ENCODE measurements around the gene MID1.

Gene MID1

DNA sequence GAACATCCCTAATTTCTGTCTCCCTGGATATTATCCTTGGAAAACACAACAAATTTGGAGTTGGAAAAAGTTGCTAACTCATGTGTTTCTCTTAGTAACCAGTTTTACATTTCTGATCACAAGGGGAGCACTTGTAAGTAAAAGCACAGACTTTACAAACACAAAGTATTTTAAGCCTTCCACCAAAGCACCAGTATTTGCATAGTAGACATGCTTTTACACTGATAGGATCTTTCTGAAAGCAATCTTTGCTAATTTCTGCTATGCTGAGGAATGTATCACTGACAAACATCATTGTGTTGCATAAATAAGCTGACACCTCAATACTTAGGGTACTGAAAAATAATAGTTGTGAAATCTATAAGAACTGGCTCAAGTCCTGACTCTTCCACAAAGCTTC, 100.6 kb downstream of the MID1 start:
- H3K4me3 ChIP-seq (ENCODE audit: low read depth, low read length): no peak overlapping the region
- no peak for DNase-seq (ENCODE audit: low read depth, low spot score)
- TF ChIP-seq, protein P1, sequence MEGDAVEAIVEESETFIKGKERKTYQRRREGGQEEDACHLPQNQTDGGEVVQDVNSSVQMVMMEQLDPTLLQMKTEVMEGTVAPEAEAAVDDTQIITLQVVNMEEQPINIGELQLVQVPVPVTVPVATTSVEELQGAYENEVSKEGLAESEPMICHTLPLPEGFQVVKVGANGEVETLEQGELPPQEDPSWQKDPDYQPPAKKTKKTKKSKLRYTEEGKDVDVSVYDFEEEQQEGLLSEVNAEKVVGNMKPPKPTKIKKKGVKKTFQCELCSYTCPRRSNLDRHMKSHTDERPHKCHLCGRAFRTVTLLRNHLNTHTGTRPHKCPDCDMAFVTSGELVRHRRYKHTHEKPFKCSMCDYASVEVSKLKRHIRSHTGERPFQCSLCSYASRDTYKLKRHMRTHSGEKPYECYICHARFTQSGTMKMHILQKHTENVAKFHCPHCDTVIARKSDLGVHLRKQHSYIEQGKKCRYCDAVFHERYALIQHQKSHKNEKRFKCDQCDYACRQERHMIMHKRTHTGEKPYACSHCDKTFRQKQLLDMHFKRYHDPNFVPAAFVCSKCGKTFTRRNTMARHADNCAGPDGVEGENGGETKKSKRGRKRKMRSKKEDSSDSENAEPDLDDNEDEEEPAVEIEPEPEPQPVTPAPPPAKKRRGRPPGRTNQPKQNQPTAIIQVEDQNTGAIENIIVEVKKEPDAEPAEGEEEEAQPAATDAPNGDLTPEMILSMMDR (IDR thresholded peaks at IDR 0.05; ENCODE audit: low read depth, low read length): no peak
- in situ Hi-C loops (cut with HindIII; ENCODE audit: low sequenced_read_pairs): no loop called here

DNA sequence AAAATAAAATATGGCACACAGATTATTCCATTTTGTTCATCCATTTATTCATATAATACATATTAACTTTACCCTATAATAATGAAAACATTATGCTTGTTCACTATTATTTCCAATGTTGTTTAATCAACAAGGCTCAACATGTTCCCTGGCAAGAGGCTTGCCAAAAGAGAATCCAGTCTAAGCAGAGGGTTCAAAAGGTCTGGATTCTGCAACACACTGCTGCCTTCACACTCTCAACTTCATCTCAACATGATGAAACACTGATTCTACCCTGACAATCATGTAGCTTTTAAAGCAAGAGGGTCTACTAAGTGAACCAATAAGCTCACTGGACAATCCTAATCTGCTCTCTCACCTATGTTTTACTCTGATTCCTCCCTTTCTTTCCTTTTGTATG, 101.1 kb downstream of the MID1 start:
- in situ Hi-C loops (cut with HindIII; ENCODE audit: low sequenced_read_pairs): no loop called here
- TF ChIP-seq, protein P1 (IDR thresholded peaks at IDR 0.05; ENCODE audit: low read depth, low read length): no peak
- DNase-seq (ENCODE audit: low read depth, low spot score): no peak
- no peak overlapping the region for H3K4me3 ChIP-seq (ENCODE audit: low read depth, low read length)

DNA sequence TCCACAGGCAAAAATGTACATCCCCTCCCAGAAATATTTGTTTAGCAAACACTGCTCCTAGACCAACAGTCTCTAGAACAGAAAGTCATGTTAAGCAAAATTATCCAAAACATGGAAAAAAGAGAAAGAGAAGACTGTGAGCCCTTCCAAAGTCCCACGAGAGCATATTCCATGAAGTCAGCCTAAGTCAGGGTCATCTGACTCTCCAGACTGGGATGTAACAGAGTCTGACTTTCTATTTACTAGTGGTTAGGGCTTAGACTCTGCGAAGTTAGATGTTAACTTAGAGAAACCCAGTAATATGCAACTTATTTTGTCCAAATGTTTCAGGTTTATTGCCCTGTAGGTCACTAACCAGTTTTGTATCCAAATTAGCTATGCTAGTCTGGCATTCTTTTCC, 102.3 kb downstream of the MID1 start:
- TF ChIP-seq, protein P1 (IDR thresholded peaks at IDR 0.05; ENCODE audit: low read depth, low read length): no peak
- H3K4me3 ChIP-seq (ENCODE audit: low read depth, low read length): no peak overlapping the region
- no peak for DNase-seq (ENCODE audit: low read depth, low spot score)
- in situ Hi-C loops (cut with HindIII; ENCODE audit: low sequenced_read_pairs): no loop called here

DNA sequence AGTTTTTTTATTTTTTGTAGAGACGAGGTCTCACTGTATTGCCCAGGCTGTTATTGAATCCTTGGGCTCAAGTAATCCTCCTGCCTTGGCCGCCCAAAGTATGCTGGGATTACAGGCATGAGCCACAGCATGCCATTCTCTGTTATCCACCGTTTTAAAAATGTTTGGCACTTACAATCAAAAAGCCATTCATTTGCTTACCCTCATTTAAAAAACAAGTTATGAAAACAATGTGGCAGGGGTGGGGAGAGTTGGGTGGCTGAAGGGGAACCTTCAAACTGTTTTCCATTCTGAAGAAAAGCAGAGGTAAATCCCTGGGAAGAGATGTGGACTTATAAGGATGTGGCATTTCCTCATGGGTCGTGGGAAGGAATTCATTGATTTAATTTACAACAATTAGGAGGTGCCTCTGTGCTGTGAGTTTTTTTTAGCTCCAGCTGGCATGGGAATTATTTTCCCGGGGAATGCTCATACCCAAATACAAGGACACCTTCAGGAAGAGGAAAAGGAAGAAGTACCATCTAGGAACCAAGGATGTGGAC, 103.5 kb downstream of the MID1 start:
- H3K4me3 ChIP-seq (ENCODE audit: low read depth, low read length): no peak overlapping the region
- in situ Hi-C loops (cut with HindIII; ENCODE audit: low sequenced_read_pairs): no loop called here
- TF ChIP-seq, protein P1 (IDR thresholded peaks at IDR 0.05; ENCODE audit: low read depth, low read length): no peak
- no peak for DNase-seq (ENCODE audit: low read depth, low spot score)

DNA sequence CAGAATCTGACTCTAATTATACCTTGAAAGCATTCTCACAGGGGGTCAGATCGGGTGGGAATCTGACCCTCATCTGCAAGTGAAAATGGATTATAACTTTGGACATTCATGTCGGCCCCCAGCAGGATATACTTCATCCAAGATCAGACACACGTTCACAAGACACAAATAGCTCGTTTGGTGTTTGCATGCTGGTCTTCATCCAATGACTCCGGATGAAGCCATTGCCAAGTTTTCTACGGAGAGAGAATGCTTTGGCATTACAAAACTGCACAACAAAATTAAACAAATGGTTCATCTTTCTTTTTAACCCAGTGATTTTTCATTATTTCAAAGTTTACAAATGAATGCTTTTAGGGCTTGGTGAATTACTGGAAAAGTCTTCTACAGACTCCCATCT, 105.5 kb downstream of the MID1 start:
- DNase-seq (ENCODE audit: low read depth, low spot score): peak; percentile 26
- in situ Hi-C loops (cut with HindIII; ENCODE audit: low sequenced_read_pairs): no loop called here
- no peak overlapping the region for H3K4me3 ChIP-seq (ENCODE audit: low read depth, low read length)
- TF ChIP-seq, protein P1 (IDR thresholded peaks at IDR 0.05; ENCODE audit: low read depth, low read length): no peak

DNA sequence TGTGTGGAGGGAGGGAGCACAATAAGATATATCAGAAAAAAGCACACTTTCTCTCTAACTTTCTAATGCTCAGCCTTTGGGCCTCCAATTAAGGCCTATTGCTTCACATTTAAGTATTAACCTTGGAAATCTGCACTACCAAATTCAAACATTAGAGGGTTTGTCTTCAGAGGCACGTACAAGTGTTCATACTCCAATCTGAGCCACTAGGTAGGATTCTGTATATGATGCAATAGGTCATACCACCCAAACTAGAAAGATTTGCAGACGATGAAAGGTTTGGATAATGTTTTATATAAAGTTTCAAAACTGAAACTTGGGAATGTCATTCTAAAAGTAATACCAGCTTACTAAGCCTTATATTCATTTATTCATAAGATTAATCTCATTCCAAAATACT, 106.4 kb downstream of the MID1 start:
- TF ChIP-seq, protein P1 (IDR thresholded peaks at IDR 0.05; ENCODE audit: low read depth, low read length): no peak
- in situ Hi-C loops (cut with HindIII; ENCODE audit: low sequenced_read_pairs): no loop called here
- DNase-seq (ENCODE audit: low read depth, low spot score): no peak
- no peak overlapping the region for H3K4me3 ChIP-seq (ENCODE audit: low read depth, low read length)

DNA sequence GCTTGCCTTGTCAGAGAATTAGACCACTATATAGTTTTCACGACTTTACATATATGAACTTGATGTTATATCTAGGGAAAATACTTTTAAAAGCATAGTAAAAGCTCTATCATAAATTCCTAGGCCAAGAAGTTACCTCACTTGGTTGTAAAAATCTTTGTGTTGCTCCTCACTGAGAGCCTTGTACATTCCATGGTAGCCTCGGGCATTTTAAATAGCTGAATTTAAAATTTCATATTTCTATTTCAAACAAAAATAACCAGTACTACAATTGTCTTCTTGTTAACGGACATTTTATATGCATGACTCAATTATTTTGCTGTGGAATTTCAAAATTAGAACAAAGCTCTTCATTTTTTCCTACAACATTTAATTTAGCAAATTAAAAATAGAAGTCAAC, 107.6 kb downstream of the MID1 start:
- in situ Hi-C loops (cut with HindIII; ENCODE audit: low sequenced_read_pairs): no loop called here
- DNase-seq (ENCODE audit: low read depth, low spot score): no peak
- no peak overlapping the region for H3K4me3 ChIP-seq (ENCODE audit: low read depth, low read length)
- TF ChIP-seq, protein P1 (IDR thresholded peaks at IDR 0.05; ENCODE audit: low read depth, low read length): no peak
